NCI-H187 (cell line): ENCODE measurements around the gene PLA2G12B.

Experiments
- DNase-seq, 2 experiments: peaks; one replicate each; lab custom pipeline; 2025; lab: John Stamatoyannopoulos, UW

The PLA2G12B gene

DNA sequence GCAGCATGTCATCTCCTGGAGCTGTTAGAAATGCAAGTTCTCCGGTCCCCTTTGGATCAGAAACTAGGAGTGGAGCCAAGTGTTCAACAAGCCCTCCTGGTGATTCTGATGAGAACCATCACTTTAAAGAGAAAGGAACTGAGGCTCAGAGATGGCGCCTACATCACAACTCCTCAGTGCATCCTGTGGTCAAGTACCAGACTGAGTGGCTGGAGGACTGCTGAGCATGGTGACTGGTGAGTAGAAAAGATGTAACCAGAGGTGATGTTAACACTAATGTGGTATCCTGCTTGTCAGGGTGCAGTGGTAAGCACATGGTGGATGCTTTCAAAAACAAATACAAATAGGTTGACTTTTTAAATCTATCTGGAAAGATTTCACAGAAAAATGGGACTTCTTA is 64.5 kb downstream of the PLA2G12B start:
- no peak for DNase-seq

DNA sequence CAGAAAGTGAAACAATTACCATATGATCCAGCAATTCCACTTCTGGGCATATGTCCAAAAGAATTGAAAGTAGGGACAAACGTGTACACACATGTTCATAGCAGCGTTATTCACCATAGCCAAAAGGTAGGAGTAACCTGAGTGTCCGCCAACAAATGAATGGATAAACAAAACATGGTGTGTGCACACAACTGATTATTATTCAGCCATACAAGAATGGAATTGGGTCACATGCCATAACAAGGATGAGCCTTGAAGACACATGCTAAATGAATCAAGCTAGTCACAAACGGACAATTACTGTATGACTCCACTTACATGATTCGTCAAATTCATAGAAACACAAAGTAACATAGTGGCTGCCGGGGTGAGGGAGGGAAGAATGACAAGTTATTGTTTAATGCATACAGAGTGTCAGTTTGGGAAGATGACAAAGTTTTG is 65.2 kb downstream of the PLA2G12B start:
- no peak for DNase-seq

DNA sequence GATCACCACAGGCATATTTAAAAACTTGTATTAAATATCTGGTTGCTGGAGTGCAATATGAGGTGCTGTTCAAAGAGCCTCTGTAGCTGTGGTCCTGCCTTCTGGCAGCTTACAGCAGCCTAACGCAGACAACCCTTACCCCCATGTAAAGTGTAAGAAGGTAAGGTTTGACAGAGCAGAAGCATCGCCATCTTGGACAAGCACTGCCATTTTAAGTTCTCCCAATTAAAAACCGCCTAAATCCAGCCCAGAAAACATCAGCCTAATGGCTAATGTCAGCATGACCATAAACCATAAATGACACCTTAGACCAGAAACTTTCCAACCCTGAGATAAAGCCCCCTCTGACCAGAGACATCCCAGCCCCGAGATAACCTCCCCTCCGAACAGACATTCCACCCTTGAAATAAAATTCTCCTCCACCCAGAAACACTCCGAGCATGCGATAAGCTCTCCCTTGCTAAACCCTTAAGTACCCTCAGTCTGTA is 66.4 kb downstream of the PLA2G12B start:
- DNase-seq, result no peak

DNA sequence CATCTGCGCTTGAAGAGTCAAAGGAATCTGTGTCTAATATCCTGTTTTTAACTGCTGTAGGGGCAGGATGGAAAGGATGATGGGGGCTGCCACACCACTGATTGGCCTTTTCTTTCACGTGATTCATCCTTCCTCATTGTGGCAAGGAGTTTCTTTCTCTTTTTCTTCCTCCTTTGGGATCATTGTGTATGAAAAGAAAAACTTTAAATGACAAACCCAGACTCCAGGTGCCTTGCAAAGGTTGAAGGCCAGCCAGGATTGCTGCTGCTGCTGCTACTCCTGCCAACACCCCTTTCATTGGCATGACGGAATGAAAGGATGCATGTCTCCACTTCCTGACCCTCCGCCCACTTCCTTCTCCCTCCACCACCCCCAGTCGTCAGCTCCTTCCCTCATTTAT is 67.6 kb downstream of the PLA2G12B start:
- no peak for DNase-seq

DNA sequence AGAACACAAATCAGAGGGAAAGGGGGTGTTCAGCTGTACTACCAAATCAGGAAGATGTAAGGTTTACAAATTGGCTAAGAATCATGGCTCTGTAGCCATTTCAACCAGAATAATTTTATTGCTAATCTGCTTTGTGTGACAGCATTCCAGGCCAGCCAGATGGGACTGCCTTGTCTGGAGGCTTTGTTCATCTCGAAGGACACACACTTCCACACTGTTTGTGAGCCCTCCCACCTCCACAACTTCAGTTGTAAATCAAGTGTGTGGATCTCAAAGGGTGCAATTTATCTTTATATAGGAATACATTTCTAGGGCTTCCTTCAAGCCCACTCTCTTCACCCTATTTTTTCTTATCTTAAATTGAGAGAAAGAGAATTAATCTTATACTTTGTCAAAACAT is 68.0 kb downstream of the PLA2G12B start:
- DNase-seq, result no peak

DNA sequence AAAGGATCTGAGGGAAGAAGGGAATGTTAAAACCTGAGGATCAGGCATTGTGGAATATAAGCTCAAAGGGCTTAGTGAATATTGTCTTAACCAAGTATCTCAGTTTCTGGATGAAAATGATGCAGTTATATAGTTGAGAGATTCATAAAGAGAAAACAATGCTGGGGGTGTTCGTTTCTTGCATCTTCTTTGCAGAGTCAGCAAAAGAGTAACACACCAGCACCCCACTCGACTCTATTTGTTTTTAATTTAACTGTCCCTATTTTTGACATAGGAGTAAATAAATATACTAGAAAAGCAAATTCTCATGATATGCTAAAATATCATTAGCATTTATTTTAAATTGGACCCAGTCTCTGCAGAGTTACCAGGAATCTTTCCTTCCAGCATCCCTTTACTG is 68.7 kb downstream of the PLA2G12B start:
- no peak for DNase-seq
